ENCODE results near the gene LIG1.

DNA sequence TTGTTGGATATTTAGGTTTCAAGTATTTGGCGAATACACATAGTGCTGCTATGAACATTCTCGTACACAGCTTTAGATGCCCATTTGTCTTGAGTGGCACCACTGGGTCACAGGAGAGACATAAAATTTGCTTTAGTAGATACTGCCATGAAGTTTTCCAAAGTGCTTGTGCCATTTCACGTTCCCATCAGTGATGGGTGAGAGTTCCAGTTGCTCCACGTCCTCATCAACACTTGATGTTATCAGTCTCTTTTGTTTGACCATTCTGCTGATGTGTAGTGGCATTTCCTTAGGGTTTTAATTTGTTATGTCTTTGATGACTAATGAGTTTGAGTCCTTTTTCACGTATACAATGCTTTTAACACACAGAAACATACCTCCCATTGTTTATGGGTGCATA lies 11.4 kb upstream of the LIG1 start:
- TF ChIP-seq, protein P1, sequence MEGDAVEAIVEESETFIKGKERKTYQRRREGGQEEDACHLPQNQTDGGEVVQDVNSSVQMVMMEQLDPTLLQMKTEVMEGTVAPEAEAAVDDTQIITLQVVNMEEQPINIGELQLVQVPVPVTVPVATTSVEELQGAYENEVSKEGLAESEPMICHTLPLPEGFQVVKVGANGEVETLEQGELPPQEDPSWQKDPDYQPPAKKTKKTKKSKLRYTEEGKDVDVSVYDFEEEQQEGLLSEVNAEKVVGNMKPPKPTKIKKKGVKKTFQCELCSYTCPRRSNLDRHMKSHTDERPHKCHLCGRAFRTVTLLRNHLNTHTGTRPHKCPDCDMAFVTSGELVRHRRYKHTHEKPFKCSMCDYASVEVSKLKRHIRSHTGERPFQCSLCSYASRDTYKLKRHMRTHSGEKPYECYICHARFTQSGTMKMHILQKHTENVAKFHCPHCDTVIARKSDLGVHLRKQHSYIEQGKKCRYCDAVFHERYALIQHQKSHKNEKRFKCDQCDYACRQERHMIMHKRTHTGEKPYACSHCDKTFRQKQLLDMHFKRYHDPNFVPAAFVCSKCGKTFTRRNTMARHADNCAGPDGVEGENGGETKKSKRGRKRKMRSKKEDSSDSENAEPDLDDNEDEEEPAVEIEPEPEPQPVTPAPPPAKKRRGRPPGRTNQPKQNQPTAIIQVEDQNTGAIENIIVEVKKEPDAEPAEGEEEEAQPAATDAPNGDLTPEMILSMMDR (IDR thresholded peaks at IDR 0.05): no peak
- no peak for TF ChIP-seq POLR2A (IDR thresholded peaks at IDR 0.05)
